ENCODE data around the gene MCTP1. TPM values are rescaled to one million over a fixed set of nuclear protein-coding genes. Genes with fewer than 3 reads are reported as not detected.

MCTP1 gene
- total RNA-seq, 1 experiment from 2014 or later, result 0.44 TPM

GRCh38 chr5:94870511-94871183, 414.2 kb downstream of the MCTP1 start:
- no peak overlapping the region for H2AFZ ChIP-seq (ENCODE audit: low read depth, low read length, poor library complexity, severe bottlenecking)
- no peaks in the 10 kb centered on the region for H3K79me2 ChIP-seq (ENCODE audit: insufficient read depth, low read length)
- H3K4me1 ChIP-seq (ENCODE audit: control insufficient read depth in 1 of 2, insufficient read depth in 2 of 2, low read length in 2 of 2), result no peaks in the 10 kb centered on the region
- no peaks in the 10 kb centered on the region for H3K9me2 ChIP-seq (ENCODE audit: insufficient read depth)
- ChIA-PET CTCF (no interaction called here), RAD21 (ENCODE audit: low non-redundant PET in 1 of 2, low total read pairs in 2 of 2, uncharacterized antibody in 2 of 2, unreplicated experiment in 2 of 2) (no interaction called here), POLR2A (no interaction called here)
- H3K27me3 ChIP-seq (ENCODE audit: insufficient read depth, low read length), result no peaks in the 10 kb centered on the region
- intact Hi-C loops (cut with micrococcal nuclease), result no loop called here
- no peaks in the 10 kb centered on the region for H4K20me1 ChIP-seq (ENCODE audit: insufficient read depth)
- H3K9ac ChIP-seq (ENCODE audit: low read length), result no peak overlapping the region
- no peak for TF ChIP-seq POLR2A (IDR thresholded peaks at IDR 0.05; ENCODE audit: borderline replicate concordance, extremely low read depth, insufficient read depth, insufficient read length)
- TF ChIP-seq CBX3 (IDR thresholded peaks at IDR 0.05; ENCODE audit: low read depth), result no peak
- TF ChIP-seq FOSL1 (IDR thresholded peaks at IDR 0.05; ENCODE audit: low read depth), result no peak
- TF ChIP-seq, protein P1, sequence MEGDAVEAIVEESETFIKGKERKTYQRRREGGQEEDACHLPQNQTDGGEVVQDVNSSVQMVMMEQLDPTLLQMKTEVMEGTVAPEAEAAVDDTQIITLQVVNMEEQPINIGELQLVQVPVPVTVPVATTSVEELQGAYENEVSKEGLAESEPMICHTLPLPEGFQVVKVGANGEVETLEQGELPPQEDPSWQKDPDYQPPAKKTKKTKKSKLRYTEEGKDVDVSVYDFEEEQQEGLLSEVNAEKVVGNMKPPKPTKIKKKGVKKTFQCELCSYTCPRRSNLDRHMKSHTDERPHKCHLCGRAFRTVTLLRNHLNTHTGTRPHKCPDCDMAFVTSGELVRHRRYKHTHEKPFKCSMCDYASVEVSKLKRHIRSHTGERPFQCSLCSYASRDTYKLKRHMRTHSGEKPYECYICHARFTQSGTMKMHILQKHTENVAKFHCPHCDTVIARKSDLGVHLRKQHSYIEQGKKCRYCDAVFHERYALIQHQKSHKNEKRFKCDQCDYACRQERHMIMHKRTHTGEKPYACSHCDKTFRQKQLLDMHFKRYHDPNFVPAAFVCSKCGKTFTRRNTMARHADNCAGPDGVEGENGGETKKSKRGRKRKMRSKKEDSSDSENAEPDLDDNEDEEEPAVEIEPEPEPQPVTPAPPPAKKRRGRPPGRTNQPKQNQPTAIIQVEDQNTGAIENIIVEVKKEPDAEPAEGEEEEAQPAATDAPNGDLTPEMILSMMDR (IDR thresholded peaks at IDR 0.05 in 2 of 3, conservative IDR thresholded peaks at IDR 0.05 in 1 of 3; ENCODE audit: borderline replicate concordance in 1 of 3, insufficient read depth in 1 of 3, low read depth in 2 of 3, low read length in 2 of 3), result no peak
- TF ChIP-seq TCF7L2 (IDR thresholded peaks at IDR 0.05; ENCODE audit: borderline replicate concordance, extremely low read depth, insufficient read depth, insufficient read length), result no peak
- no peak for TF ChIP-seq POLR2AphosphoS5 (IDR thresholded peaks at IDR 0.05; ENCODE audit: low read depth, low read length)
- TF ChIP-seq JUND (IDR thresholded peaks at IDR 0.05), result no peak
- TF ChIP-seq ATF3 (IDR thresholded peaks at IDR 0.05), result no peak
- TF ChIP-seq EGR1 (IDR thresholded peaks at IDR 0.05; ENCODE audit: low read depth), result no peak
- no peak for TF ChIP-seq ELF1 (IDR thresholded peaks at IDR 0.05; ENCODE audit: borderline replicate concordance, low read depth)
- TF ChIP-seq EZH2phosphoT487 (IDR thresholded peaks at IDR 0.05; ENCODE audit: borderline replicate concordance), result no peak
- no peak for TF ChIP-seq EZH2 (IDR thresholded peaks at IDR 0.05)
- no peak for TF ChIP-seq RAD21 (IDR thresholded peaks at IDR 0.05; ENCODE audit: low read depth)
- no peak for TF ChIP-seq ZFX (IDR thresholded peaks at IDR 0.05)
- TF ChIP-seq REST (IDR thresholded peaks at IDR 0.05; ENCODE audit: low read depth), result no peak
- TF ChIP-seq MAX (IDR thresholded peaks at IDR 0.05), result no peak
- no peak for TF ChIP-seq SIN3A (IDR thresholded peaks at IDR 0.05; ENCODE audit: low read depth)
- ATAC-seq (no peak), DNase-seq (ENCODE audit: low read depth, low spot score) (no peak)
- no peaks in the 10 kb centered on the region for H3K36me3 ChIP-seq (ENCODE audit: control insufficient read depth in 1 of 2, insufficient read depth in 2 of 2, low read length in 2 of 2)
- no peak overlapping the region for H3K4me2 ChIP-seq (ENCODE audit: low read length)
- H3K27ac ChIP-seq (ENCODE audit: low read depth, low read length), result no peak overlapping the region
- H3K4me3 ChIP-seq (replicated peaks in 1 of 2; ENCODE audit: low read depth in 1 of 2, low read length in 2 of 2), result no peak overlapping the region
- no TSS peak for BruUV-seq (replicated peaks)
- no peaks in the 10 kb centered on the region for H3K9me3 ChIP-seq (ENCODE audit: control insufficient read depth in 1 of 2, insufficient read depth in 1 of 2, low read depth in 1 of 2, low read length in 2 of 2)

Data from HCT116 (cell line).